ENCODE results near the gene DTWD2.
A peak's percentile ranks its signal among the peaks of the same experiment; 100 is the strongest.
"Not testable (repeated sequence)": the region's sequence is repeated elsewhere in the genome, so short reads cannot be mapped to it uniquely, and the experiment has no call there.

Gene DTWD2, protein sequence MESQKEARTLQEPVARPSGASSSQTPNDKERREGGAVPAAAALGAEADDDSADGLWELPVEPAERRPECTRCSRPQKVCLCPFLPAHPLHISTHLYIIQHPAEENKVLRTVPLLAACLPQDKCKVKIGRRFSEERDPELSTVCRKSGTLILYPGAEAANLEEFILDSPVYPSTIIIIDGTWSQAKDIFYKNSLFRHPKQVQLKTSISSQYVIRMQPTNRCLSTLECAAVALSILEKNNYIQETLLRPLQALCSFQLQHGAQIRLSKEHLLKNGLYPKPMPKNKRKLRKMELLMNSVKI

DNA sequence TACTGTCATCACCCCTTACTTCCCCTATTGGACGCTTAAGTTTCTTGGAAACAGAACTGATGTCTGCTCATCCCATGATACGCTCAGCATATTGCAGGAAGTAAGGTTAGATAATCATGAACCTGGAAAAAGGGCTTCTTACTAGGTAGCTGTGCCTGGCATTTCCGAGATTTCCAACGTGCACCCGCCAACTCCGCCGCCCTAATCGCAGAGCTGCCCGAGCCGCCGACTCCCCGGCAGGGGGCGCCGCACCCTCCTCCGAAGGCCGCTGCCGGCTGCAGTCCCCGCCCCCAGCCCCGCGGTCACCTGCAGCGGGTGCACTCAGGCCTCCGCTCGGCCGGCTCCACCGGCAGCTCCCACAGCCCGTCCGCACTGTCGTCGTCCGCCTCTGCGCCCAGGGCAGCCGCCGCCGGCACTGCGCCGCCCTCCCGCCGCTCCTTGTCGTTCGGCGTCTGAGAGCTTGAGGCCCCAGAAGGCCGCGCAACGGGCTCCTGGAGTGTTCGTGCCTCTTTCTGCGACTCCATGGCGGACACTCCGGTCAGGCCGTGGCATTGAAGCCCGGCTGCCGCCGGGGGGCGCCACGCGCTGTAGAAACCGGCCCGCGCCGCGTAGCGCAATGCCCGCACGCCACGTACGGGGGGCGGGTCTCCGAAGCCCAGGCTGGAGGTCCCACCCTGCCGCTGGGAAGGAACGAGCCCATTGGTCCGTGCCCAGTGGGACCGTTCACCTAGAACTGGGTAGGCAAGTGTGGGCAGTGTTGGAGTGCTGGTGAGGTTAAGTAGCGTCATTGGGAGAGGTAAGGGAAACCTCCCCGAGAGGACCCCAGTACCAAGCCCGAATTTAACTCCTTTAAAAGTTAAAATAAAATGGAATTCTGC is at the start of gene DTWD2:
TSS of gene DTWD2 (minus strand) at position 560 of the 878 bp plus-strand sequence. CDS start at position 524, 36 bp downstream.
- peak; percentile 84 for DNase-seq

DNA sequence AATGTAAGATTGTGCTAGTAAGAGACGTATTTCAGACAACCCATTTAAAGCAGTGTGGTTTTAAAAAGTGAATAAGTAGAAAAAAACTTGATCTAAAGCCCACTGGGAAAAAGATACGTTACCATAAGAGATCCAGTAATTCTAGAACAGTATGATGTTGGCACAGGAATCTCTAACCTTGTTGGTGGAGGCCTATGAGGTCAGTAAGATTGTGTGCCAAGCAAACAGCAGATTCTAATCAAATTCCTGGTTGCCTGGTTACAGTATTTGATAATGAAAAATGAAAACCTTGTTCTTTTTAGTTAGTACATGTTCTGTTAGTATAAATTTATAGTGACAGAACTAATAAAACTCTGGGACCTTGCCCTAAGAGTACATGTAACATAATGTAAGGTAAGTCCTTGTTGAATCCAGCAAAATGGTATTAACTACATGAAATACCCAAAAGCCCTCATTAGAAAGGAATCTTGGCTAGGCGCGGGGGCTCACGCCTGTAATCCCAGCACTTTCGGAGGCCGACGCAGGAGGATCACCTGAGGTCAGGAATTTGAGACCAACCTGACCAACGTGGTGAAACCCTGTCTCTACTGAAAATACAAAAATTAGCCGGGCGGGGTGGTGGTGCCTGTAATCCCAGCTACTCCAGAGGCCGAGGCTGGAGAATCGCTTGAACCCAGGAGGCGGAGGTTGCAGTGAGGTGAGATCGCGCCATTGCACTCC is 49.3 kb upstream of the DTWD2 start:
- no peak for DNase-seq

DNA sequence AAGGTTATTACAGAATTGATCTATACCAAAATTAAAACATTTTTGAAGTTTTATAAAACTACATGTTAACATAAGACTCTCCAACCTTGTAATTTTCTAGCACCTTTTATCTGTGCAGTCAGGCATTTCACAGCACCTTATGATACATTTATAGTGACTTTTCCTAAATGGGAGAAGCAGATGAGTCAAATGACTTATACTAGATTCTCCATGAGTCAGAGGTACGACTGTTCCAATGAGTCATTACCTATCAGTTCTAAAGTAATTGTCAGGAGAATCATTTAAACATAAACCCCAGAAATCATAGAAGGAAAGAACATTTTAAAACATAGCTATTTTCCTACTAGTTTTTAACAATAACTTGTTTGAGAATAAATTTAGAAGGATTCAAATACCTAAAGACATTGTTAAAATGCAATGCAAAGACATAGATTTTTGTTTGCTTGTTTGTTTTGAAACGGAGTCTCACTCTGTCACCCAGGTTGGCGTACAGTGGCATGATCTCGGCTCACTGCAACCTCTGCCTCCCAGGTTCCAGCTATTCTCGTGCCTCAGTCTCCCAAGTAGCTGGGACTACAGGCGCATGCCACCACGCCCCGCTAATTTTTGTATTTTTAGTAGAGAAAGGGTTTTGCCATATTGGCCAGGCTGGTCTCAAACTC is 47.9 kb upstream of the DTWD2 start:
- DNase-seq, result no peak

DNA sequence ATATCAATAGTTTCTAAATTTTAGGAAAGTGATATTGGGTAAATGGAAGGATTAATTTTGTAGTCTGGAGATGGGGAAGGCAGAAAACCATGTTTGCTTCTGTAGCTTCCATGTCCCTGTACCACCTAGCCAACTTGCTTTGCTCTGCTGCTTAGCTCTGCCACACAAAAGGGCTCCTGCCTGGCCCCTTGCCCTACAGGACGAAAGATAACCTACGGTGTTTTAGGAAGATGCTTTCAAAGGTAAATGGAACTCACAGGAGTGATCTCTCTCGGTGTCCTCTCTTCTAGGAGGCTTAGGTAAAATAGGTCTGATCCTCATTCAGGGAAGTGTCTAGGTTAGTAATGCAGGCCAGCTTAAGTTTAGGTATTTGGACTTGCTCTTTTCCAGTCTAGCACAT is 44.8 kb upstream of the DTWD2 start:
- no peak for DNase-seq

DNA sequence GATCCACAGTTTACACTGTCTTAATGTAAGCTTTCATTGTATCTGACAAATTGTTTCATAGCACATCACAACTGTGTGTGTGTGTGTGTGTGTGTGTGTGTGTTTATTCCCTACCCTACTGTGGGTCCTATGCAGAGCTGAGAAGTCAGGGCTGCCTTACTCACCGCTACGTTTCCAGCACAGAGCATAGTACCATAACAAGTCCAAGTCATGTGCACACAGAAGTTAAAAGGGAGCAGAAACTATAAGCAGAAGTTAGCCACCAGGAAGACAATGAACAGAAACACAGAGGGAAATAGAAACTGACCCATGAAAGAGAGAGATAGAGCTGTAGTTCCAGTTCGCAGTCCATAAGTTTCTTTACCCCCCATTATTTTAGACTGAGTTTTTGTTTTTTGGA is 44.3 kb upstream of the DTWD2 start:
- DNase-seq, result no peak

DNA sequence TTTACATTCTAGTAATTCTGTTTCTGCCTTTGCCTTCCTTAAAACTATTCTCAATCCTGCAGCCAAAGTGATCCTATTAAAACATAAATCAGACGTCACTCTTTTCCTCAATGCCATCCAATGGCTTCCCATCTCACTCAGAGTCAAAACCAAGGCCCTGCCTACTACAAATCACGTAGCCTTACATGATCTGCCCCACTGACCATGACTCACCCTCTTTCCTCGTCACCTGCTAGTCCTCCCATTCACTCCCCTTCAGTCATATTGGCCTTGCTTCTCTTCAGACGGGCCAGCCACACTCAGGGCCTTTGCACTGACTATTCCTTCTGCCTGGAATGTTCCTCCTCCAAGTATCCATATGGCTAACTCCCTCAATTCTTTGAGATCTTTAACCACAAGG is 43.6 kb upstream of the DTWD2 start:
- DNase-seq, result no peak

DNA sequence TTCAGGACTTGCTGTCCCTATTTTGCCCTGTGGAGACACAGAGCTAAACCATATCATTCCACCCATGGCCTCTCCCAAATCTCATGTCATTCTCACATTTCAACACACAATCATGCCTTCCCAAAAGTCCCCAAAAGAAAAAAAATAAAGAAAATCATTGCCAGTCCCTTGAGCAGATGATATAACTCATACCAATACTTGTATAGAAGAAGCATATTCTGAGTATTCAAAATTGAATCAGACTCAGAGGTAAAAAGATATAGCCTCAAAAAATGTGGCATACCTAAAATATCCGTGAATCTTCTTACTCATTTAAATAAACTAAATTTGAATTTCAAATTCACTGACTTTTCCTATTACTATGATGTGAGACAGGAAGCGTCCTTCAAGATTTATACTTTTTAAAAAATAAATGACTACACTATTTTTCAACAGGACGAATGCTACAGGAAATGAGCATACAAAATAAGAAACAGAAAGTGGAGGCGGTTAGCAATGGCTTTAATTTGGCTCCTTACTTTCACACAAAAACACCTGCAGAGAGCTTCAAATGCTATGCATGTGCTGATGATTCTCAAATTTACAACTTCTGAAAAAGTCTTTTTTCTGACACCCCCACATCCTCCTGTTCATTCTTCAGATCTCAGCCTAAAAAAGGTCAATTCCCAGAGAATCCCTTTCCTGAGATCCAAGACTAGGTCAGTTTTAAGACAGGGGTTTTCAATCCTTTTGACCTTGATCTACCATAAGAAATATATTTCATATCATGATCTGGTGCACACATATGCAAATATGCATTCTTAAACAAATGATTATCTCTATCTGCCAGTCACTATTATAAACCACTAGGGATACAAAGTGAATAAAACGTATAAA is 42.9 kb upstream of the DTWD2 start:
- DNase-seq, result no peak

DNA sequence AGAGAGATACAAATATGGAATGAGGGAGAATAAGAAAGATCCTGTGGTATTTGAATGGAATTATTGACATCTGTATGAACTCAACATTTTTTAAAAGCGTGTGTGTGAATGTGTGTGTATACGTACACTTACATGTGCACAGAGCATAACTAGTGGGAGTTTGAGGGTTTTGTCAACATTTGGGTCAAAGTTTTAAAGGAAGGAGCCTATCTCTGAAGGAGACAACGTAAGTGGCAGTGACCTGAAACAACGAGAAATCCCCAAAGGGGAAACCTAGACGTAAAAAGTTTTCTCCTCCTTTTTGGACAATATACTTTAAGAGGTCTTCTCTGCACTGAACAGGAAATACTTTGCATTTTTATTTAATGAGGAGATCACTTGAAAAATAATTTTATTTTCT is 40.2 kb upstream of the DTWD2 start:
- no peak for DNase-seq

DNA sequence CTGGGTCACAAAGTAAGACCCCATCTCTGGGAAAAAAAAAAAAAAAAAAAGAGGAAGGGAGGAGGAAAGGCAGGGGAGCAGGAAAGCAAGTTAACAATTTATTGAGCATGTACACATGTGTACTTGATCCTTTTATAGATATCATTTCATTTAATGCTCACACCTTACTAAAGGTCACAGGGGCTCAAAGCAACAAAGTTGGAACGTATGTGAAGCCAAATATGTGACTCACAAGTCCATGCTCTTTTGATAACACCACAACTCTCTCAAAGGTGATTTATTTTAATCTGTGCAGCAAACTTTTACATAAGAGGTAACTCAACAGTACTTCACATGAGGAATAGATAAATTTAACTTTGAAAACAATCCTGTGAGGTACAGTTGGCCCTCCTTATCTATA is 34.4 kb upstream of the DTWD2 start:
- DNase-seq, result no peak

DNA sequence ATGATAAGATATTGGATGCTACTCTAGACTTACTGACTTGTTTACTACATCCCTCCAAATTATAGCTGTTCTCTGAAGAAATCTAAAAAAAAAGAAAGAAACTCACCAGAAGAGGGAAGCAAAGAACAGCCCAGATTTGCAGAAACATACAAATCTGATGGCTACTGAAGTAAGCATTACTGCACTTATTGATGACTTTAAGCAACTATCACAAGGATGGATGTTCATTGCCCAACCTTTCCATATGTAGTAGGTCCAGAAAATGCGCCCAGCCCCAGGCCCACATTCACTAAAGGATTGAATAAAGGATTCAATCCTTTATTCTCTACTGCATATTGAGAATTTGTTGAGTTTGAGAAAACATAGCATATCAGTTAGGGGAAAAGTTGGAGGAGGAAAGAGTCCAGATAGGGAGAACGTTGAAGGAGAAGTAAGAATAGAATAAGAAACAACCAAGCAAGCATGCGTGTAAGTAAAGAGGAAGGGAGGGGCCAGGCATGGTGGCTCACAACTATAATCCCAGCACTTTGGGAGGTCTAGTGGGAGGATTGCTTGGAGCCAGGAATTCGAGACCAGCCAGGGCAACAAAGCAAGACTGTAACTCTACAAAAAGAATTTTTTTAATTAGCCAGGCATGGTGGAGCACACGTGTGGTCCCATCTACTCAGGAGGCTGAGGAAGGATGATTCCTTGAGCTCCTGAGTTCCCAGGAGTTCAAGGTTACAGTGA is 33.8 kb upstream of the DTWD2 start:
- DNase-seq, result no peak

DNA sequence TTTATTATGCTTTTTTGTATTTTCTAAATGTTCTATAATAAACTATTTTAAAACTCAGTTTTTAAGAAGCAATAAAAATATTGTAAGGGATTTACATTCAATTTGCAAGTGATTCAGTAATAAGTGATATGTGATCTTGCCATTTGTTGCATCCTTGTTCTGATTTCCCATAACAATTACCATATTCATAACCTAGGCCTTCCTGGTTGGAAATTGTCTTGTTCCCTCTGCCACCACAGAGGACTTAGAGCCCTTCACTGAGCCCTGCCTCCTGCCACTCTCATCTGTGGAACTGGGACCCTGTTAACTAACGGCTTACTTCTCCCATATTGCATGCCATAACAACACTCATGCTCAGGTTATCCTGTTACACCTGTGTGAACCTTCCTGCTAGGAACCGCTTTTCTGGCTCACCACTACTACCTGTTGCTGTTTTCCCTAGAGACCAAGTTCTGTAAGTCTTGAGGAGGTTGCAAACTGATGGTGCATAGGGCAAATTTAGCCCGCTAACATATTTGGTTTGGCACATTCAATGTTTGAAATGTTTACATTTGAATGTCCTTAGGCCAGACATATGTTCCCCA is 32.9 kb upstream of the DTWD2 start:
- DNase-seq, result no peak

DNA sequence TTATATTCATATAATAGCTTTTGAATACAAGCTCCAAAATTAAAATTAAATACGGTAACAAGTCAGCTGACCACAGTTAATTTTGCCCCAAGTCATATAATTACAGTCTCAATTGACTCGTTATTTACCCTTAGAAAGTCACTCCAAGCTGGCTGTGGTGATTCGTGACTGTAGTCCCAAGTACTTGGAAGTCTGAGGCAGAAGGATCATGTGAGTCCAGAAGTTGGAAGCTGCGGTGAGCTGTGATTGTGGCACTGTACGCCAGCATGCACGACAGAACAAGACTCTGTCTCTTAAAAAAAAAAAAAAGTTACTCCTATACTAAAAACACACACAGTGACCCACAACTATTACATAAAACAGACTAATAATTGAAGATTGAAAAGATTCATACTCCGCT is 31.6 kb upstream of the DTWD2 start:
- no peak for DNase-seq

DNA sequence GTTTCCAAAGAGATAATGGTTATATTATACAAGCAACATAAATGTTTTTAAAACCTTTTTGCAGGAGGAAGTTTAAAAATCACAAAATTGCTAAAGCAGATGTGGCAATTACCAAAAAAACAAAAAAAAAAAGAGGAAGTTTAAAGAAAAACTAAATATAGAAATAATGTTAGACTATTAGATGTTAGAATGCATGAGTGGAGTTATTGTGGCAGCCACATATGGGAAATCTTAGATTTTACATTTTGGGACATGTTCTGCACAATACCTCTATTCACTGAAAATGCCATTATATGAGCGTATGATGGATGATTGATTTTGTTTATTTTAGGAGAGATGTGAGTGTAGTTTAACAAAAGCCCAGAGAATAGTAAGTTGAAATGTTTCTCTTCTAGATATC is 31.2 kb upstream of the DTWD2 start:
- DNase-seq, result no peak

DNA sequence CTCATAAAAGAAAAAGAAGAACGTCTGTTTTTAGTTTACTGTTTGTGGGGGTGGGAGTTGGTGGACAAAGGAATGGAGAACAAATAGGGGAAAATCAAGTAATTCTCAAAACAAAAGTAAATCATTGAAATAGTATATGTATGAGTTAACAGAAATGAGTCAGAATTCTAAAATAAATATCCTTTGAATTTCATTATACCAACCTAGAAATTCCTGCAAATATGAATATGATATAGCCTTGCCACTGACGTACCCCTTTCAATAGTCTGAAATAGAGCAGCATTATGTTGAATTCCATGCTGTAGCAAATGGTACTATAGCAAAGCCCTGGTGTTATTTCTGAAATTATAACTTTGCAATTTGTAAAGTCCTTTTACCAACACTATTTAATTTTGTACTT is 29.6 kb upstream of the DTWD2 start:
- DNase-seq, result no peak

DNA sequence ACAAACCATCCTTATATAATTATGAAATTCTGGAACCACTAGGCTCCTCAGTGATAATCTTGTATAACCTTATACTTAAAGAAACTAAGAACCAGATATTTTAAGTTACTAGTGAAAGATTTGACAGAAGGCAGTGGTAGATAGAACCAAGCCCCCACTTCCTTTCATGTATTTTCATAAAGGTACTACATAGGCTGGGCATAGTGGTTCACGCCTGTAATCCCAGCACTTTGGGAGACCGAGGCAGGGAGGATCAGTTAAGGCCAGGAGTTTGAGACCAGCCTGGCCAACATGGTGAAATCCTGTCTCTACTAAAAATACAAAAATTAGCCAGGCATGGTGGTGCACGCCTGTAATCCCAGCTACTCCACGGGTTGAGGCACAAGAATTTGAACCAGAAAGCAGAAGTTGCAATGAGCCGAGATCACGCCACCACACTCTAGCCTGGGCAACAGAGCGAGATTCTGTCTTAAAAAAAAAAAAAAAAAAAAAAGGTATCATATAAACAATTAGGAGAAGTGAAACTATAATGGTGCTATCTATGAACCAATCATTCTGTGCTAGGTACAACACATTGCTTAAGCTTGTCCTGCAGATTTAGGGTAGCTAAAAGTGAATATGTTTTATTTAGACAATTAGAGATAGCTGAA is 27.9 kb upstream of the DTWD2 start:
- no peak for DNase-seq

DNA sequence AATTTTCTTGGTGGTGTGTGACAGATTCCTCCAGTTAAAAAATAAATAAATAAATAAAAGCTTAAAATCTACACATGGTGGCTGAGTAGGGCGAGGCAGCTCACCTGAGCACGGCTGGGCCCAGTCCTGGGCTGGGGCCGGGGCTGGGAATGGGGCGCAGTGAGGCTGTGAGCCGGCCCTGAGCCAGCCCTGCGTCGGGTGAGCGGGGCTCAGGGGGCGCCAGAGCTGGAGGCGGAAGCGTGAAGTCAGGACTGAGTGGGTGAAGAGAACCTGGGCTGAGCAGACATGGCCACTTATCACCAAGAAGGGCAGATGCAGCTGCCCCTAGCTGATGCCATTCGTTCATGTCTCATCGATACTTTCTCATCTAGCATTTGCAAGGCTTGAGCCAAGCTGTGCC is 22.8 kb upstream of the DTWD2 start:
- no peak for DNase-seq

DNA sequence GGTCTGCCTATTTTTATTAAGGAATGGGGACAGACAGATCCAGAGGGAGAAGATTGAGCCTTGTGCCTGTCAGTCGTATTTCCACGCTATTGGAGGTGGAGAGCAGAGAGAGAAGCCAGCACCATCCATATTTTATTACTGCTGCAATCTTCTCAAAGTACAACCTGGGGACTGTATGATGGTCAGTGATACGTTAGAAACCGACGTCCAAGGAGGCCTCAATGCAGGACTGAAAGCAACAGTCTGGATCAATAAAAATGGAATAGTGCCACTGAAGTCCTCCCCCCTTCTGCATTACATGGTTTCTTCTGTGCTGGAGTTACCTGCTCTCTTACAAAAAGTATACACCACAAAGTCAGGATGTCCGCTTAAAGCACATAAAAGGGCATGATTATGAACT is 21.9 kb upstream of the DTWD2 start:
- no peak for DNase-seq

DNA sequence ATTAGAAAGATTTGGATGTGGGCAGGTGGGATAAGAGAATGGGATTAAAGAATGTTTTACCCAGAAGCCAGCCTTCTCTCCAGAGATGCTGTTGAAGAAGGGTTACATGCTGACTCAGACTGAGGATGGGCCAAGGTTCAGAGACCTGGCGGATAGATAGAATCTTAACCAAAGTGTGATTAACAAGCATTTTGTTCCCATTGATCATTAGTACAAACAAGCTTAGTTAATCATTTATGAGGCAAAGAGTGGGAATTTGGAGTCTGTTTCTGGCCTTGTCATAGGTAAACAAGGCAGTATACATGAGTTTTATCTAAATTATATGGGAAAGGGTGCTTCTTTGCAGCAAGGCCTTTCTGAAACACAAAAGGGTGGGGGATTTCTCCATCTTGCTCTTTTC is 20.8 kb upstream of the DTWD2 start:
- no peak for DNase-seq

DNA sequence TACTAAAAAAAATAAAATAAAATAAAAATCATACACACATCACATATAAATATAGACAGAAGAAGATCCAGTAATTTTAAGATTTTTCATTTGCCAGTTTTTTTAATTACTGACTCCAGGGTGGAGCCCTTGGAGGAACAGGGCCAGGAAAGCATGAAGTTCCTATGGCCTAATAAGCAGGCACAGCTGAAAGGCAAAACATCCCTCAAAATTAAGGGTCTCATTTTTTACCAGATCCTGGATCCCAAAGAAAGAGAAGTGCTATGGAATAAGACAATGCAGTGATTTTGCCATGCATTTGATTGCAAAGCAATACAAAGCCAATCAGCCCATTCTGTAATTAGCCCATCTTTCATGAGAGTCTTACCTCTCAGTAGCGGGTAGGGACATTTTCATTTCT is 11.3 kb upstream of the DTWD2 start:
- no peak for DNase-seq

DNA sequence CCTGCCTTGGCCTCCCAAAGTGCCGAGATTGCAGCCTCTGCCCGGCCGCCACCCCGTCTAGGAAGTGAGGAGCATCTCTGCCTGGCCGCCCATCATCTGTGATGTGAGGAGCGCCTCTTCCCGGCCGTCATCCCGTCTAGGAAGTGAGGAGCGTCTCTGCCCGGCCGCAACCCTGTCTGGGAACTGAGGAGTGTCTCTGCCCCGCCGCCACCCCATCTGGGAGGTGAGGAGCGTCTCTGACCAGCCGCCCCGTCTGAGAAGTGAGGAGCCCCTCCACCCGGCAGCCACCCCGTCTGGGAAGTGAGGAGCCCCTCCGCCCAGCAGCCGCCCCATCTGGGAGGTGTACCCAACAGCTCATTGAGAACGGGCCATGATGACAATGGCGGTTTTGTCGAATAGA is 10.5 kb upstream of the DTWD2 start:
- not testable (repeated sequence) for DNase-seq

DNA sequence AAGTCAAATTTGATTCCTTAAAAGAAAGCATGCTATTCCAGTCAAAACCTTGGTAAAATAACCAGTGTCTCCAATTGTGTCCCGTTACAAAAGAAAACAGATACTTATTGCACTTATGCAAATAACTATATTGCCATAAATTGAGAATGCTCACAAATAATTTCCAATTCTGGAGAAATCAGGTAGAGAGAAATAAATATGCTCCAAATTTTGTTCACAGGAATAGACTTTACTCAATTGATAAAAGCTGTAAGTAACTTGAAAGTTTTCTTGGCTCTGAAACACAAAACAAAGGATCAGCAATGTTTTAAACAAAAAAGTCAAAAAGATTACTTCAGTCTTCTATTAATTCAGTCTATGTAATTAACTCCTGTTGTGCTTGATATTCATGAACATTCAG is 7.8 kb upstream of the DTWD2 start:
- DNase-seq, result no peak

All from NCI-H1092 treated with DMSO at 0.1 percent for 48 hours (cell line).